ENCODE data around the gene HOXC5.
"Not testable (repeated sequence)": the region's sequence is repeated elsewhere in the genome, so short reads cannot be mapped to it uniquely, and the experiment has no call there.

Gene HOXC5

DNA sequence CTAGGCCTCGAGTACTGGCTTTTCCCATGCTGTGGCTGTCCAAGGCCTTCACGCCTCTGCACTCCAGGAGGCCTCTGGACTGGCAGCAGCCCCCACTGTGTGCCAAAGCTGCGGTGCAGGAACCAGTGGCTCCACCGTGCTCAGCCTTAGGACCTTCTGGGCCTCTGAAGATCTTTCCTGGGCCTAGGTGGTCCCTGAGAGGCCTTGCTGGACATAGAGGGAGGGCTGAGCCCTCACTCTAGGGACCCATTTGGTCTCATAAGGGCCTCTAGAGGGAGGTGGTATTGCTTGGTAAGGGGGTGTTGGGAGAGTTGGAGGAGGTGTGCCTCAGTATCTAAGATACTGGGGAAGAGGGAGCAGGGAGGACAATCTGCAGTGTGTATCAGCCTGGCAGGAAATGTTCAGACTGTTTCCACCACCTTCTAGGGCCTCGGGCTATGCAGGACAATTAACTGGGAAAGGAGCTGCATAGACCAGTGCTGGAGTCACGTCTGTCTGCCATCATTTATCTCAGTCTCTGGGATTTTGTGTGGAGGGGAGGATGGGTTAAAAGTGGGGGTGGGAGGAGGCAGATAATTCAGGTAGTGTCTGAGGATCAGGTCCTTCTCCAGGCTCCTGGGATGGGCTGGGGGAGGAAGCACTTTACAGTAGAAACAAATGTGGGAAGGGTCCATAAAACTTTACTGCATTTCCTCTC lies 2.9 kb downstream of the HOXC5 start:
- DNase-seq, result no peak

DNA sequence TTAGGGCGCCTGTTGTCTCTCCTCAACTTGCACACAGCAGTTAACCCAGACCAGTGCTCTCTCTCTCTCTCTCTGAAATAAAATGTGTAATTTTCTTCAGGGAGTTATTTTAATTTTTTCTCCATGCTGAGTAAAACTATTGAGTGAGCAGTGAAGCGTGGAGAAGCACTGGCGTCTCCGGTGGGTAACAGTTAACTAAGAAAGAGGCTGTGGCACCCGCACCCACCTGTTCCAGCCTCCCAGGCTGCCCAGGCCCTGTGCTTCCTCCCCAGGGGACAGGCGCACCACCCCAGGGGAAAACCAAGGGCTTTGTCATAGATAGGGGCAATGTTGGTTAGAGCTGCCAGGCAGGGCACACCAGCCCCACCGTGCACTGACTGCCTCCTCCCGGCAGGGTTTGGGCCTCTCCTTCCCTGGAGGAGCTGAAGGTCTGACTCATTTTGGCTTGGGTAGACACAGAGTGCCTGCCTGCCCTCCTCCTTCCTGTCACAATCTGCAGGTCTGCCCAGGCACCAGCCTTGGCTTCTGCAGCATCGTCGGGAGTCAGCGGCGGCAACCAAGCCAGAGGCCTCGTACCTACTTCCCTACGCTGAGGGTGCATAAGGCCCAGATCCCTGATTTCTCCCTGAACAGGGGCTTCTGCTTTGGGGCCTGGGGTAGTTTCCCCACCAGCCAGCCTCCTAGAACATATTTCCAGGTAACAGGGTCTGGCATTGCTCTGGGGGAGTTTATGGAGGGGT lies 3.9 kb downstream of the HOXC5 start:
- DNase-seq, result no peak

DNA sequence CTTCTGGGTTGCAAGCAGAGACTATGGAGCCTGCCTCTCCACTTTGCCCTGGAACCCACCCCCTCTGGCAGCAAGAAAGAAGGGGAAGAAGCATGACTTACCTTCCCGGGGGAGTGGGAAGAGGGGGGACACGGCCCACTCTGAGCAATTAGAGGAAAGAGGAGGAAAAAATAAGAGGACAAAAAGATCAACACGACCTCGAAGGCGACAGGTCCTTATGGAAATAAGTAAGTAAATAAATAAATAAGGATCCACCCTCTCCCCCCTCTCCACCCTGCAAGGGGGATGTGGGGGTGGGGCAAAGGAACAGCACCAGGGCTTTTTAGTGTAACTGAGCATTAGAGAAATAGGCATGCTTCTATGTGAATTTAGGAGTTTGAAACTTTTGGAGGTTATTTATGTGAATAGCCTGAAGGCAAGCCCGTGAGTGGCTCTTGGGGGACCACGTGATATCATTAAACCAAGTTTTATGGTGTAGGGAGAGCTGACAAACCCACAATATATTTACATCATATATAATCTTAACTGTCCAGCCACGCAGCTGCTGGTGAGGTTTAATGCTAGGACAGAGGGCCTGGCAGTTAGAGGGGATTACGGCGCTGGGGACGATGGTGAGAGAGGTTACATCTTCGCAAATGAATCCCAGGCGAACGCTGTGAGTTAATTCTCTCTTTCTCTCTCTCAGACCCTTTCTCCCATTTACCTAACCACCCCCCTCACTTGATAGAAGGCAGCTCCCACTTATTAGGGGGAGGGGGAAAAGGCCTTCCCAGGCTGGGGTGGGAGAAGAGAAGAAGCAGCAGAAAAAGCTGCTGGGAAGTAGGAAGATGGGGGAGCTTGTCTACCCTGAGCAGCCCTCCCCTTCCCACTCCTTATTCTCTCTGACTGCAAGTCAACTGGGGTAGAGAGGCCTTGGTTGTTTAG lies 4.8 kb downstream of the HOXC5 start:
- no peak for DNase-seq

GRCh38 chr12:54038284-54038870 lies 5.5 kb downstream of the HOXC5 start:
- DNase-seq, result no peak

DNA sequence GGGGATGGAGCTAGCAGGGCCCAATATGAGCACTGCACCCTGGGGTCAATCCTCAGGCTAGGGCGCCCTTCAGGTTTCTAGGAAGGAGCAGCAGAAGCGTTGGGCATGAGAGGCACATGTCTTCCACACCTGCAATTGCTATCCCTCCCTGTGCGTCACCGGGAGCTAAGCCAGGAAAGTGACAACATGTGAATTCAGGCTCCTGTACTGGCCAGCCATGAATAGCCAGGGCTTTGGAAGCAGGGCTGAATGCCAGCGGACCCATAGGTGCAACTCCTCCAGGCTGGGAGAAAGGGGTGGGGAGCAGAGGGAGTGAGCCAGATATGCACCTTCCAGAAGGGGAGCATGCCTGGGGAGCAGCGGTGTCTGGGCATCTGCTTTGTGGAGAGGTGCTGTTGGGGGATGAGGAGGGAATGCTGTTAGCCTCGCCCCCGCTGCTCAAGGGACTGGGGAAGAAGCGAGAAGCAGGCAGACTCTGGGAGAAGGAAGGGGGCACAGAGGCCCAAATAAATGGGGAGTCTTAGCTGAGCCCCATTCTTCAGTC lies 6.1 kb downstream of the HOXC5 start:
- no peak for DNase-seq

- DNase-seq, result no peak
These were observed 6.7 kb downstream of the HOXC5 start for GRCh38 chr12:54039417-54040147.

- DNase-seq, result no peak
These were observed 7.3 kb downstream of the HOXC5 start for GRCh38 chr12:54040148-54040494.

- DNase-seq, result no peak
These were observed 7.8 kb downstream of the HOXC5 start for GRCh38 chr12:54040648-54041047.

DNA sequence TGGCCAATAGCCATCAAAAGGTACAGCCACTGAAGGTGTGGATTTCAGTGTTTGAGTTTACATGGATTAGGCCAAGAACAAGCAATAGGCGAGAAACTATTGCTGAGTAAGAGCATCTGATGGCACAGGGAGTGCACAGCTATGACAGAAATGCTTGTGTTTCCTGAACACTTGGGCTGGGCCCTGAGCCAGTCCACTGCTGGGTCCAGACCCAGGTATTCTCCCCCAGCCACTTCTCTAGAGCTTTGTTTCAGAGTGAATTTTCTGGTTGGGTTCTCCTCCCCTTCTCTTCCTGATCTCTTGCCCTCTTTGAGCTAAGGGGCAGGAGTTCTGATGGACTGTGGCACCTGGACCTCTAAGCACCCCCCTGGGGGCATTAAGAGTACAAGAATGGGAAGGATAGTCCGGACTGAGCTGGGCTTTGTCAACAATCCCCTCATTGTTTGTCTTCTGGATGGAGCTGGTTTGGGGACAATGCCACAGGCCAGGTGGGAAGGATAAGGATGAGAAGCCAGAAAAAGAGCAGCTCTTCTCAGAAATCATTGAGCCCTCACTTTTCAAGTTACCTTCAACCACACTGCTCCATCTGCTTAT lies 8.3 kb downstream of the HOXC5 start:
- no peak for DNase-seq

GRCh38 chr12:54042033-54042432 lies 9.2 kb downstream of the HOXC5 start:
- DNase-seq, result not testable (repeated sequence)

GRCh38 chr12:54042970-54043853 lies 10.4 kb downstream of the HOXC5 start:
- DNase-seq, result no peak

DNA sequence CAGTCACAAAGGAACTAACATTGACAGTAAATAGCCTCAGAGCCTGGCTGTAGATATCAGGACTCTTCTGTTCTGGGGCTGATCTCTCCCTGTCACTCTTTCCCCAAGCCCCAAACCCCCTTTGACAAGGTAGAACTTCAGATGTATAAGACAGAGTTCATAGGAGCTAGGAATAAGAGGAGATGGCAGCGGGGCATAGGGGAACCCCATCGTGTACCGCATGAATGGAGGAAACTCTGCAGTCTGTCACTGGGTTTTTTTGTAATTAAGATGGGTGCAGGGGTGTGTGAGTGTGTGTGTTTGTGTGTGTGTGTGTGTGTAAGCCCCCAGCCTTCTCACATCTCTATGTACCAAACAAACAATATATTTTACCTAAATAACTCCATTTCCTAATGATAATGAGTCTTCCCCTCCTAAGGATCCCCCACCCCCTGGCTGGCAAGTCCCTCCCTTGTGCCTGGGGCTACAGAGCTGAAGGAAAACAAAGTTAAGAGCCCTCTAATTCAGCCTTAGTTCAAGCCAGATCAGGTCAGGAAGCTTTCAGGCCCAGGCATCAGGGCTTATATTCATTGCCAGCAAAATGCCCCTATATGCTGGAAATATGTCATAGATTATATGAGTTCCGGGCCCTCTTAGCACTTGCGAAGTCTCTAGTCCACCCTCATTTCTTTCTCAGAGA lies 11.7 kb downstream of the HOXC5 start:
- DNase-seq, result no peak

DNA sequence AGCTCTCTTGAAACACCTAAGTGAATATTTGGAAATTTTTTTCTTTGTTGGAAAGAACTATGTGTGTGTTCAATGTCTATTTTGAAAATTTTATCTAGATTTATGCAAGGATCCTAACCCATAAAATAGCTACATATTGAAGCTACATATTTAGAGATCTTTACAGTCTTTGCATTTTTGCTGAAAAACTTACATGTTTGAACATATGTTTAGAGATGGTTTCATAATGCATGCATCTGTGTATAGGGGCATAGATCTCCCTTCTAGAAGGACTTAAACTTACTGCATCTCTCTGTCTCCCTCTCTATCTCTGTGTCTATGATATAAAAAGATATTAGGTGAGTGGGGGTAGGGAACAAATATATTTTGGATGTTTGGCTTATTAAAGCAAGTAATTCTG lies 12.6 kb downstream of the HOXC5 start:
- no peak for DNase-seq

DNA sequence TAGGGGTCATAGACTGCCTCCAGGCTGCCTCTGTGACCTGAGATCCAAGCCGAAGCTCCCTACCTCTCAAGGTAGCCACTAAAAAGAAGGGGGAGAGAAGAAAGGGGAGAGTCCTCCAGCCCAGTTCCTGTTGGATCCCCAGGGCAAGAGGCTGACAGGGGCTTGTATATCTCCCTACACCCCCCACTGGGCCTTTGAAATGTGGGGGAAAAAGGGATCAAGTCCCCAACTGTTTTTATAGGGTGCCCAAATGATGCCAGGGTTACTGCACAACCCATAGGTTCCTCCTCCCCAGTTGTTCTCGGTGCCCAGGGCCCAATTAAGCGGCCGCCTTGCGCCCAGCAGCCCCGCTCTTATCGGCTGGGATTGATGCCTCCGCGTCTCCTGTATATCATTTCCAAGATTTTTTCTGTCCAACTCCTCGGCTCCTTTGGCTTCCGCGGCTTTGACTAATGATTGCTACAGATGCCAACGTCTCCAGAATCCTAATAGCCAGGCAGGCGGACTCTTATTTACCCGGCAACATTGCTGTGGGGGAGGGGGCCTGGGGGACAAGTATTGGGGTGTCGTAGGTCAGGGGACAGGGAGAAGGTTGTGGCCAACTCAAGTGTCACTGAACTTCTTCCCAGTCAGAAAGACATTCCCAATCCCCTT lies 13.1 kb downstream of the HOXC5 start:
- no peak for DNase-seq

DNA sequence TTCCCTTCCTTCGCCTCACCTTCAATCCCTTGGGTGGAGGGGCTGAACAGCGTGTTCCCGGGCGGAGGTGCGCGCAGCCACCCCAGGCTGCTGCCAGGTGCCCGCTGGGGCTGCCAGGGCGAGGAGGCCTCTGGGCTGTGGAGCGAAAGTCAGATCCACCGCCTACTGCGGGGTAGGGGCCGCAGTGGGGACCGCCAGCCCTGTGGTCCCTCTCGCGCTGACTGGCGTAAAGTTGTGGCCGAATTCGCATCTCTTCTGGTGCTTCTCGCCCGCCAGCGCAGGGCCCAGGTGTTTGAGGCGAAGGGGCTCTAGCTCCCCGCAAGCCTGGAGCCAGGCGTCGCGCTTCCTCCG lies 13.9 kb downstream of the HOXC5 start:
- no peak for DNase-seq

GRCh38 chr12:54047160-54047963 lies 14.5 kb downstream of the HOXC5 start:
- DNase-seq, result no peak

- DNase-seq, result no peak
These were observed 15.1 kb downstream of the HOXC5 start for GRCh38 chr12:54047964-54048303.

- no peak for DNase-seq
These were observed 15.7 kb downstream of the HOXC5 start for GRCh38 chr12:54048406-54049093.

Data from activated CD4-positive, alpha-beta T cell treated with anti-CD3 and anti-CD28 coated beads, Interleukin-2, amount 50 U/mL, for 4 hours (primary cell).